HL-60 (cell line): ENCODE data around the gene ZC3H12D.
A peak's percentile ranks its signal among the peaks of the same experiment; 100 is the strongest.

Source experiments
- DNase-seq, 2 experiments: peaks; one replicate each; pipeline ENCODE4 v3.0.0-alpha.2; 2010 to 2020; ENCODE audit warnings: low read depth in 1 of 2, low spot score in 1 of 2
- H3K27ac ChIP-seq: fragments of 250-450 bp; sonication (Bioruptor Pico); replicated peaks from 2 replicates; pipeline ENCODE4 v1.5.1; 2020; ENCODE audit warnings: mild to moderate bottlenecking, moderate library complexity
- H3K27me3 ChIP-seq: fragments of 250-450 bp; sonication (Bioruptor Pico); 2 replicates; pipeline ENCODE4 v1.5.1; 2021; ENCODE audit warnings: mild to moderate bottlenecking, moderate library complexity; ENCODE audit not compliant: insufficient read depth, poor library complexity, severe bottlenecking
- H3K4me3 ChIP-seq: replicated peaks from 2 replicates; pipeline ENCODE4 v1.5.1; 2011; ENCODE audit warnings: mild to moderate bottlenecking, control low read depth, low read length; ENCODE audit not compliant: insufficient read depth
- GABPA ChIP-seq: IDR thresholded peaks from 2 replicates; pipeline ENCODE4 v1.6.1; 2012; ENCODE audit warnings: low read depth
- POLR2AphosphoS5 ChIP-seq: IDR thresholded peaks from 2 replicates; pipeline ENCODE4 v1.6.1; 2012; ENCODE audit warnings: low read depth
- SPI1 ChIP-seq: IDR thresholded peaks from 2 replicates; pipeline ENCODE4 v1.6.1; 2012; ENCODE audit warnings: low read depth, mild to moderate bottlenecking, borderline replicate concordance
- TF ChIP-seq, protein P1 (sequence below): IDR thresholded peaks from one replicate; pipeline ENCODE4 v1.5.1; 2011; ENCODE audit warnings: low read length, control low read depth, inconsistent platforms; ENCODE audit not compliant: insufficient read depth
- TF ChIP-seq, protein P2 (sequence below): IDR thresholded peaks from 2 replicates; pipeline ENCODE4 v1.6.1; 2012; ENCODE audit warnings: low read depth; ENCODE audit not compliant: insufficient replicate concordance

ZC3H12D gene

GRCh38 chr6:149482545-149483333, 2.1 kb downstream of the ZC3H12D start:
- DNase-seq = peak; percentile 15 to 74
- peak overlapping the region; percentile 99 for H3K27ac ChIP-seq
- H3K4me3 ChIP-seq = peak overlapping the region; percentile 47
- TF ChIP-seq, protein P1, sequence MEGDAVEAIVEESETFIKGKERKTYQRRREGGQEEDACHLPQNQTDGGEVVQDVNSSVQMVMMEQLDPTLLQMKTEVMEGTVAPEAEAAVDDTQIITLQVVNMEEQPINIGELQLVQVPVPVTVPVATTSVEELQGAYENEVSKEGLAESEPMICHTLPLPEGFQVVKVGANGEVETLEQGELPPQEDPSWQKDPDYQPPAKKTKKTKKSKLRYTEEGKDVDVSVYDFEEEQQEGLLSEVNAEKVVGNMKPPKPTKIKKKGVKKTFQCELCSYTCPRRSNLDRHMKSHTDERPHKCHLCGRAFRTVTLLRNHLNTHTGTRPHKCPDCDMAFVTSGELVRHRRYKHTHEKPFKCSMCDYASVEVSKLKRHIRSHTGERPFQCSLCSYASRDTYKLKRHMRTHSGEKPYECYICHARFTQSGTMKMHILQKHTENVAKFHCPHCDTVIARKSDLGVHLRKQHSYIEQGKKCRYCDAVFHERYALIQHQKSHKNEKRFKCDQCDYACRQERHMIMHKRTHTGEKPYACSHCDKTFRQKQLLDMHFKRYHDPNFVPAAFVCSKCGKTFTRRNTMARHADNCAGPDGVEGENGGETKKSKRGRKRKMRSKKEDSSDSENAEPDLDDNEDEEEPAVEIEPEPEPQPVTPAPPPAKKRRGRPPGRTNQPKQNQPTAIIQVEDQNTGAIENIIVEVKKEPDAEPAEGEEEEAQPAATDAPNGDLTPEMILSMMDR = no peak
- TF ChIP-seq POLR2AphosphoS5 (0 out of 2 replicates have a peak, but pooled peaks have one; percentile 29), GABPA (no peak), SPI1 (peak; percentile 95)
- TF ChIP-seq, protein P2, sequence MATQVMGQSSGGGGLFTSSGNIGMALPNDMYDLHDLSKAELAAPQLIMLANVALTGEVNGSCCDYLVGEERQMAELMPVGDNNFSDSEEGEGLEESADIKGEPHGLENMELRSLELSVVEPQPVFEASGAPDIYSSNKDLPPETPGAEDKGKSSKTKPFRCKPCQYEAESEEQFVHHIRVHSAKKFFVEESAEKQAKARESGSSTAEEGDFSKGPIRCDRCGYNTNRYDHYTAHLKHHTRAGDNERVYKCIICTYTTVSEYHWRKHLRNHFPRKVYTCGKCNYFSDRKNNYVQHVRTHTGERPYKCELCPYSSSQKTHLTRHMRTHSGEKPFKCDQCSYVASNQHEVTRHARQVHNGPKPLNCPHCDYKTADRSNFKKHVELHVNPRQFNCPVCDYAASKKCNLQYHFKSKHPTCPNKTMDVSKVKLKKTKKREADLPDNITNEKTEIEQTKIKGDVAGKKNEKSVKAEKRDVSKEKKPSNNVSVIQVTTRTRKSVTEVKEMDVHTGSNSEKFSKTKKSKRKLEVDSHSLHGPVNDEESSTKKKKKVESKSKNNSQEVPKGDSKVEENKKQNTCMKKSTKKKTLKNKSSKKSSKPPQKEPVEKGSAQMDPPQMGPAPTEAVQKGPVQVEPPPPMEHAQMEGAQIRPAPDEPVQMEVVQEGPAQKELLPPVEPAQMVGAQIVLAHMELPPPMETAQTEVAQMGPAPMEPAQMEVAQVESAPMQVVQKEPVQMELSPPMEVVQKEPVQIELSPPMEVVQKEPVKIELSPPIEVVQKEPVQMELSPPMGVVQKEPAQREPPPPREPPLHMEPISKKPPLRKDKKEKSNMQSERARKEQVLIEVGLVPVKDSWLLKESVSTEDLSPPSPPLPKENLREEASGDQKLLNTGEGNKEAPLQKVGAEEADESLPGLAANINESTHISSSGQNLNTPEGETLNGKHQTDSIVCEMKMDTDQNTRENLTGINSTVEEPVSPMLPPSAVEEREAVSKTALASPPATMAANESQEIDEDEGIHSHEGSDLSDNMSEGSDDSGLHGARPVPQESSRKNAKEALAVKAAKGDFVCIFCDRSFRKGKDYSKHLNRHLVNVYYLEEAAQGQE = no peak
- no peaks in the 10 kb centered on the region for H3K27me3 ChIP-seq

DNA sequence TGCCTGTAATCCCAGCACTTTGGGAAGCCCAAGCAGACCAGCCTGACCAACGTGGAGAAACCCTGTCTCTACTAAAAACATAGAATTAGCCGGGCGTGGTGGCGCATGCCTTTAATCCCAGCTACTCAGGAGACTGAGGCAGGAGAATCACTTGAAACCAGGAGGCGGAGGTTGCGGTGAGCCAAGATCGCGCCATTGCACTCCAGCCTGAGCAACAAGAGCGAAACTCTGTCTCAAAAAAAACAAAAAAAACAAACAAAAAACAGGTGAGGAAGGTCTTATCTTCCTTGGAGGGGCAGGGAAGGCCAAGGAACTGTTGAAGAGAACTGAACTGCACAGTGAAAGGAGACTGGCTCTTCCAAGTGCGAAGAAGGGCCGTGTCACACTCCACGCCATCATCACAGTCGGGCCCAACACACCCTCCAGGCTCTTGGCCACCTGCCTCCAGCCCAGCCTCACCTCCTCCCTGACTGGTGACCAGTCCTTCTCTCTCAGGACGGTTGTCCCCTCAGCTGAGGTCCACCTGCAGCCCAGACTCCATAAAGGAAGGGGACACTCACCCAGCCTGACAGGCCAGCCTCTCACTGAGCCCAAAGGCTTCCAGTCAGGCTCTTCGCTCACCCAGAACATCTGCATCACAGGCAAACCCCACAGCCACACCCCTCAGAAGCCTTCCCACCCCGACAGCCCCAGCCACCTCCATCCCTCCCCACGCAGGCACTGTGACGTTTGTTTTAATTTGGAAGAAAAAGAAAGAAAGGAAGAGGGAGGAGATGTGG, 4.1 kb downstream of the ZC3H12D start:
- DNase-seq = no peak
- H3K27ac ChIP-seq = no peak overlapping the region; the same call in 1 of the 2 replicates
- H3K4me3 ChIP-seq = no peak overlapping the region
- H3K27me3 ChIP-seq = no peaks in the 10 kb centered on the region
- TF ChIP-seq GABPA (no peak), POLR2AphosphoS5 (no peak), SPI1 (no peak)
- TF ChIP-seq, protein P1 = no peak
- TF ChIP-seq, protein P2 = no peak

GRCh38 chr6:149478631-149479314, 6.0 kb downstream of the ZC3H12D start:
- TF ChIP-seq GABPA (no peak), SPI1 (no peak), POLR2AphosphoS5 (no peak)
- TF ChIP-seq, protein P1 = no peak
- TF ChIP-seq, protein P2 = no peak
- no peak for DNase-seq
- no peak overlapping the region for H3K4me3 ChIP-seq
- no peaks in the 10 kb centered on the region for H3K27me3 ChIP-seq
- H3K27ac ChIP-seq = no peak overlapping the region
